Ureter (tissue), 1 donor: ENCODE data around the gene KDM6A. TPM values are rescaled to one million over a fixed set of nuclear protein-coding genes. Genes with fewer than 3 reads are reported as not detected.
"Not testable (repeated sequence)": the region's sequence is repeated elsewhere in the genome, so short reads cannot be mapped to it uniquely, and the experiment has no call there.

Source experiments
- DNase-seq: peaks from one replicate; pipeline ENCODE4 v3.0.0-alpha.2; 2020; ENCODE audit warnings: low spot score
- total RNA-seq: library from RNA; stranded (reverse); gene quantifications from one replicate; pipeline ENCODE4 v1.2.4, GENCODE V29; 2023
- donor health status: DM: yes; HTN: yes; CAD: no.

KDM6A gene
- total RNA-seq, 1 donor from 2014 or later, result 86.0 TPM

DNA sequence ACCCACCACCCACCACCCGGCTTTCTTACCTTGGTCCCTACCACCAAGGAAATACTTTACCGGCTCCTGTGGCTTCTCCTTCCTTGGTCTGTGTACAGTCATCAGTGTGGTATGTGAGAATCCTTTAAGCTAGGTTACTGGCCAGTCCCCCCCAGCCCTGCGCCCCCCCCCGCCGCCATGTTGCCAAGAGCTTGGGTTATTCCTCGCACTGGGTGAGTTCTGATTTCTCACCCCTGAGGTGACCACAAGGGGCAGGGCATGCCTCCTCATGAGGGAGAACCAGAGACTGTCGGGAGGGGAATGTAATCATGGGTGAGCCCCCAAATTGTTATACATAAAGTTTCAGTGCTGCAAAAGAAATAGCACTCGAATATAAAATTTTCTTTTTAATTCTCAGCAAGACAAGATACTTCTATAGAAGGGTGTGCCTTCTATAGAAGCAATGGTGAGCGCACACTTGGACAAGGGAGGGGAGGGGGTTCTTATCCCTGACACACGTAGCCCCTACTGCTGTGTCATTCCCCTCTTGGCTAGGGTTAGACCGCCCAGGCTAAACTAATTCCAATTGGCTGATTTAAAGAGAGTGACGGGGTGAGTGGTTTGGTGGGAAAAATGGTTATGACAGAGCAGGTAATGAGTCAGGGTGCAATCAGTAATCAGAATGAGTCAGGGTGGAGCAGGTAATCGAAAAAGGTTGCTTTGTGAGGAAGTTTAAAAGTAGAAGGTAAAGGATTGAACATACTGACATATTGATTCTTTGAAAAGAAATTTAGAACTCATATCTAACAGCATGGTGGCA is 133.2 kb downstream of the KDM6A start:
- no peak for DNase-seq

DNA sequence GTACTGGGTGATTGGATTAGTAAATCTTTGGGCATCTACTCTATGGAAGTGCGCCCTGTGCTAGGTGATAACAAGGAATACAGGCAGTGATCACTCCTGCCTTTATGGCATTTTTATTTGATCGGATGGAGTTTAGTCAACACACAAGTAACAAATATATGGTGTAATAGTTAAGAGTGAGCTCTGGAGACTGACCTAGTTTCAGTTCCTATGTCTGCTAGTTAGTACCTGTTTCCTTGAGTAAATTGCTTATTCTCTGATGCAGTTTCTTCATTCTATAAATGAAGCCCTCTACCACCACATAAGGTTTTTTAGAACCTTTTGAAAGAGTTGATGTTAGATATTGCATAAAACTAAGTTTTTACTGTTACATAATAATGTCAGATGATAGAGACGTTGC is 134.6 kb downstream of the KDM6A start:
- DNase-seq, result no peak

- DNase-seq, result no peak
These were observed 136.5 kb downstream of the KDM6A start for GRCh38 chrX:45009371-45010000.

DNA sequence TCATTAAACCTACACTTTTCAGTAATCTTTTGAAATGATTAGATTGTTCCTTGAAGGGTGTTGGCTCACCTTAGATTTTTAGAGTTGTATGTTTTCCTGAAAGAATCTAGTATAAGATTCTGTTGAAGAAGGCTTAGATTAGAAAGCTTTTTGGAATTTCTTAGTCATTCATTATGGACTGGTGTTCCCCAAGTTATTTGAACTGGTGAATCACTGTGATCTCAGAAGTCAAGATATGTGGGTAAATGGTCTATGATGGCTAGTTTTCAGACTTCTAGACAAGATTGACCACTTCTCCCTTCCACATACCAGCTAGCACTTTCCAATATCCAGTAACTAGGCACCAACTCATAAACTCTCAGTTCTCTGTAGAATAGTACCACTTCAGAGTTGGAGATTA is 138.1 kb downstream of the KDM6A start:
- DNase-seq, result no peak

GRCh38 chrX:45011597-45011996 is 138.6 kb downstream of the KDM6A start:
- no peak for DNase-seq

- DNase-seq, result no peak
These were observed 145.0 kb downstream of the KDM6A start for GRCh38 chrX:45017946-45018345.

GRCh38 chrX:45022150-45022549 is 149.2 kb downstream of the KDM6A start:
- DNase-seq, result no peak

- DNase-seq, result no peak
These were observed 151.5 kb downstream of the KDM6A start for GRCh38 chrX:45024501-45024900.

DNA sequence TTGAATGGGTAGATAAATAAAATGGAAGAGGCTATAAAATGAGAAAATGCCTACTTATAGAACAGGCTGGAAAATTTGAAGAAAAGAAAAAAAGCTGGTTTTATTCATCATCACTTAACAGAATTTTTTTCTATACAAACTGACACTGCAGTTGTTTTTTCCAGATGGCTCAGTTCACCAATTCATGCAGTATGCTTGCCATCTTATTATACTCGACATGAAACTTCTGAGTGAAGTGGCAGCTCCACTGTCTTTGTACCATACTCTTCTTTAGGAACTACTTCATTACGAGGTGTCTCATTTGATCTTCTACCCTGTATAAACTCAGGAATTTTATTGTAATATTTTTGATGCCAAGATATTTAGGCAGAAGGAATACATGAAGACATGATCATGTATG is 153.0 kb downstream of the KDM6A start:
- DNase-seq, result no peak

- no peak for DNase-seq
These were observed 158.9 kb downstream of the KDM6A start for GRCh38 chrX:45031830-45032378.

DNA sequence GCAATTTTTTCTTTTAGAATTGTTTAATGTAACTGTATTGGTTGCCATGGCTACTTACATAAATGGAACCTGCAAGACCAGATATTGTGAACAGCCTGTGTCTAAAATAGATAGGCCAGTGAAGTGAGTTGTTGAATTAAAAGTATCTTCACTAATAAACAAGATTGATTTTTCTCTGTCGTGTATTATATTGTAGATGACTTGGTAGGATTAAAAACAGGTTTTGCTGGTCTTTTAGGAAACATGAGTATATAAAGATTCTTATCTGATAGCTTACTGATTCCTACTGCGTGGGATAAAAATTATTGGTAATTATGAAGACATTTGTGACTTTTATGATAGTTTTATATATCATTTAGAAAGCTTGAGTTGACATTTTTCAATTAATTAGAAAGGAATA is 162.1 kb downstream of the KDM6A start:
- no peak for DNase-seq

DNA sequence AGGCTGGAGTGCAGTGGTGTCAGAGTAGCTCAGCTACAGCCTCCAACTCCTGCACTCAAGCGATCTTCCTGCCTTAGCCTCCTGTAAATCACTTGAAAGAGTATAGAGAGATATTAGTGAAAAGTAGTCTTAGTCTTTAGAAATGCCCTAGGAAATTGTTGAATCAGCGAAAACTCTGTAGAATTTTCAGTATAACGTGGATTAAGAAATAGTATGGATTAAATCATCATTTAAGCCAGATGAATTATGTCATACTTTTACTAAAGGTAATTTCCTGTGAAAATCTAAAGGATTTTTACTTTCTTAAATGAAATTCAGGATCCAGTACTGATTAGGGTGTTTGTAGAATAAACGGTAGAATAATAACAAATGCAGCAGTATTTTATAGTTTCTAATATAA is 163.2 kb downstream of the KDM6A start:
- DNase-seq, result no peak

DNA sequence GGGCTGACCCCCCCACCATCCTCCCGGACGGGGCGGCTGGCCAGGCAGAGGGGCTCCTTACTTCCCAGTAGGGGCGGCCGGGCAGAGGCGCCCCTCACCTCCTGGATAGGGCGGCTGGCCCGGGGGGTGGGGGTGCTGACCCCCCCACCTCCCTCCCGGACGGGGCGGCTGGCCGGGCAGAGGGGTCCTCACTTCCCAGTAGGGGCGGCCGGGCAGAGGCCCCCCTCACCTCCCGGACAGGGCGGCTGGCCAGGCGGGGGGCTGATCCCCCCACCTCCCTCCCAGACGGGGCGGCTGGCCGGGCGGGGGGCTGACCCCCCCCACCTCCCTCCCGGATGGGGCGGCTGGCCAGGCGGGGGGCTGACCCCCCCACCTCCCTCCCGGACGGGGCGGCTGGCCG is 167.1 kb downstream of the KDM6A start:
- not testable (repeated sequence) for DNase-seq

- no peak for DNase-seq
These were observed 173.4 kb downstream of the KDM6A start for GRCh38 chrX:45046417-45046816.

DNA sequence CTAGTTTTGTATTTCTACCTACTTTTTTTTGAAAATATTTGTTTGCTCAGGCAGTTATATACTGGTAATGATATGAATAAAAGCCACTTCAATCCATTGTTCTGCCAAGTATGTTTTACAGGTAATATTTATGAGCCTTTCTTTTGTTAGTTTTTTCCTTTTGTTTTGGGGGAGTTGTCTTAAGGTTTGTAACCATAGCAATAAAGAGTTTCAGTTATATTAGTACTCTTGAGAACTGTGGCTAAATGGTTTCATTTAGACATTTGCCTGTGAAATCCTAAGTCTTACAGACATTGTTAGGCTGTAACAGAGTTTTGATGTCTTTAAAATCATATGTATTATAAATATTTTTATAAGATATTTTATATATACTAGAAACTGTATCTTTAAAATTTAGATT is 177.6 kb downstream of the KDM6A start:
- no peak for DNase-seq

DNA sequence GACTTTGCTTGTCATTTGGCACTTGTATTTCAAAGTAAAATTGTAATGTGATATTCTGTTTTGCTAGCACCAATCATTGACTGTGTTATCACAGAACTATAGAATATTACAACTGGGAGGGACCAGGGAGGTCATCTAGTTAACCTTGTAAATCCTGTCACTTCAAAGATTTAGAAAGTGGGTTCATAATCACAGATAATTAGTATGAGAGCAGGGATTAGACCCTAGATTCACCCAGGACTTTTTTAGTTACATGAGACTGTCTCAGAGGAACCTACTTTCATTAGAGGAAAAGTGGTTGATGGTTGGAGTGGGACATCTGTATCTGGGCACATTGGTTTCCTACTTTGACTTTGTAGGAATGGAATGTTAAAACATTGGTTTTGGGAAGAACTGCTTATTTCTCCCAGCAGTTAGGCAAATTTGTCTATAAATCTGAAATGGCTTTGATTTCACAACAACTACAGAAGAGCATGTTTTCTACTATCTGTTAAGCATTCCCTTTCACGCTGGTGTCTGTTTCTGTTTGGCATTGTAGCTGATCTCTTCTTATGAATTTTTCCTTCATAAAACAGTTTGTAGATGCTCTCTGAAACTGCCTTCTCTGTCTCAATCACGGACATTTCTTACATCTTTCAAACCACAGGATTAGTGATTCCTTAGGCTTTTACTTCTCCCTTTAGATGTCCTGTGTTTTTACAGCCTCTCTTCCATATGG is 183.6 kb downstream of the KDM6A start:
- DNase-seq, result no peak

- not testable (repeated sequence) for DNase-seq
These were observed 186.9 kb downstream of the KDM6A start for GRCh38 chrX:45059906-45060305.

DNA sequence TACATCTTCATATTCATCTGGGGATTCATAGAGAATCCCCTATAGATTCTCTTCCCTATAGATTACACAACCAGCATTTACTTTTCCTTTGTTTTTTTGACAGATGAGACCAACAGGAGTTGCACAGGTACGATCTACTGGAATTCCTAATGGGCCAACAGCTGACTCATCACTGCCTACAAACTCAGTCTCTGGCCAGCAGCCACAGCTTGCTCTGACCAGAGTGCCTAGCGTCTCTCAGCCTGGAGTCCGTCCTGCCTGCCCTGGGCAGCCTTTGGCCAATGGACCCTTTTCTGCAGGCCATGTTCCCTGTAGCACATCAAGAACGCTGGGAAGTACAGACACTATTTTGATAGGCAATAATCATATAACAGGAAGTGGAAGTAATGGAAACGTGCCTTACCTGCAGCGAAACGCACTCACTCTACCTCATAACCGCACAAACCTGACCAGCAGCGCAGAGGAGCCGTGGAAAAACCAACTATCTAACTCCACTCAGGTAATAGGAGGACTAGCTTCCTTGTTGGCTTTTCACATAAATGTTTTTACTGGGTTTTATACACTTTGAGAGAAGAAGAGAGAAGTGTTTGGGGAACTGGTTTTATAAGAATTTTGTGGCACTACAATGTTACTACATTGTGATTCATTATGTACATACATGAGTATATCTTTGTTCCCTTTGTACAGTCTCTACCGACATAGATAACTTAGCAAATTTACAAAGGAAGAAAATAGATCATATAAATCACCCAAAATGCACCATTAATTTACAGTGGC is 190.5 kb downstream of the KDM6A start:
- DNase-seq, result no peak

- no peak for DNase-seq
These were observed 195.6 kb downstream of the KDM6A start for GRCh38 chrX:45068569-45068968.

GRCh38 chrX:45070116-45071007 is 197.4 kb downstream of the KDM6A start:
- no peak for DNase-seq

- not testable (repeated sequence) for DNase-seq
These were observed 200.0 kb downstream of the KDM6A start for GRCh38 chrX:45073011-45073410.
